Left ventricle myocardium superior (tissue), 1 donor: ENCODE data around the gene ANO9. TPM values are rescaled to one million over a fixed set of nuclear protein-coding genes. Genes with fewer than 3 reads are reported as not detected.

Experiments used
- ATAC-seq: fragments of 200-7000 bp; cut with Tn5 transposase; one replicate; pipeline ENCODE4 v1.9.1; 2020; ENCODE audit warnings: mild to moderate bottlenecking, moderate library complexity
- DNase-seq: peaks from one replicate; pipeline ENCODE4 v3.0.0-alpha.2; 2020
- intact Hi-C: fragments of 100-400 bp; cut with micrococcal nuclease; formaldehyde crosslinking; loops from one replicate; pipeline ENCODE4 v1.11.0; 2022
- total RNA-seq: library from RNA; stranded (reverse); fragmentation: NEBNext Ultra II Directional; extraction: Animal tissue kit (Norgen Biotek cat#: 25700); gene quantifications from one replicate; pipeline ENCODE4 v1.2.1, GENCODE V29; 2021
- donor health status: DM: no; HTN: yes; CAD: no; lungs with severe emphysema.

ANO9 gene
- total RNA-seq, 1 donor from 2014 or later = 1.3 TPM

- ATAC-seq (no peak), DNase-seq (peak; percentile 22)
- intact Hi-C loops = no loop called here
Observed at GRCh38 chr11:380095-380480, 61.7 kb downstream of the ANO9 start.

DNA sequence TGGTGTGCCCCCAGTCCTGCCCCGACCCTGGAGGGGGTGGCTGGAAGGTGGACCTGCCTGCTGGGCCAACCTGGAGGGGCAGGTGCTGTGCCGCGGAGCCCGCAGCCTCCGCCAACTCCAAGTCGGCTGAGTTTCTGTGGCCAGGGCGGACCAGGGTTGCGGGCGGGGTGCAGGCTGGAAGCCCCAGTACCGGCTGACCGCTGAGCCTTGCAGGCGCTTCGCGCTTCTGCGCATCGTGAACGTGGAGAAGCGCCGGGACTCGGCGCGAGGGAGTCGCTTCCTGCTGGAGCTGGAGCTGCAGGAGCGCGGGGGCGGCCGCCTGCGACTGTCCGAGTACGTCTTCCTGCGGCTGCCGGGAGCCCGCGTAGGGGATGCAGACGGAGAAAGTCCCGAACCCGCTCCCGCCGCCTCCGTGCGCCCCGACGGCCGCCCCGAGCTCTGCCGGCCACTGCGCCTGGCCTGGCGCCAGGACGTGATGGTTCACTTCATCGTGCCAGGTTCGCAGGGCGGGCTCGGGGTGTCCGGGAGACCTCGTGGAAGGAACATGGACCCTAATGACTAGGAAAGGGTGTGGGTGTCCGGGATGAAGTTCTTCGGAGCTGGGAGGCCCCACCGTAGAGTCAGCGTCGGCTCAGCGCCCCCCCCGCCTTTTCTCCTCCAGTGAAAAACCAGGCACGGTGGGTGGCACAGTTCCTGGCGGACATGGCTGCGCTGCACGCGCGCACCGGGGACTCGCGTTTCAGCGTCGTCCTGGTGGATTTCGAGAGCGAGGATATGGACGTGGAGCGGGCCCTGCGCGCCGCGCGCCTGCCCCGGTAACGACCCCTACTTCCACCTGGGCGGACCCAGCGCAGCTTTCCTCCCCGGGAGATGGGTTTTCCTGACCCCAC is 62.4 kb downstream of the ANO9 start:
- ATAC-seq (no peak), DNase-seq (peak; percentile 33)
- intact Hi-C loops = no loop called here

DNA sequence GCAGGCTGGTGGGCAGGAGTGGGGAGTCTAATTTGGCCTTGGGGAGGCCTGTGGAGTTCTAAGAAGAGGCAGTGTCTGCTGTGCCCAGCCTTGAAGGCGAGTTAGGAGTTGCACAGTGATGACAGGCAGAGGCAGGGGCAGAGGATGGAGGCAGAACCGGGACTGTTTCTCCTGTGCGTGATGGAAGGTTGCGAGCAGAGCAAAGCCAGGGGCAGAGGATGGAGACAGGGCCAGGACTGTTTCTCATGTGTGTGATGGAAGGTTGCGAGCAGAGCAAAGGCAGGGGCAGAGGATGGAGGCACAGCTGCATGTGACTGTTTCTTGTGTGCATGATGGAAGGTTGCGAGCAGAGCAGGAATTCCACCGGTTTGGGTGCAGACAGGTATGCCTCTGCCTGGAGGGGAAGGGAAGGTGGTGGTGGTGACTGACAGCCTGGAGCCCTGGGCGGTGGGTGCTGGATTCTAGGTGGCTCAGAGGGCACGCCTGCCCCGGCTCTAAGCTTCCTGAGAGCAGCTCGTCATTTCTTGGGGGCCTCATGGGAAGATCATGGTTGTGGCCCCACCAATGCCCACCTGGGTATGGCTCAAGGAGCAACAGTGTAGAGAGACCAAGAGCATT is 63.8 kb downstream of the ANO9 start:
- ATAC-seq (no peak), DNase-seq (no peak)
- intact Hi-C loops = no loop called here

GRCh38 chr11:377174-377865 is 64.5 kb downstream of the ANO9 start:
- intact Hi-C loops = no loop called here
- no peak for ATAC-seq
- peak; percentile 27 for DNase-seq

GRCh38 chr11:376531-377173 is 65.2 kb downstream of the ANO9 start:
- DNase-seq = peak; percentile 22
- no peak for ATAC-seq
- intact Hi-C loops = no loop called here

DNA sequence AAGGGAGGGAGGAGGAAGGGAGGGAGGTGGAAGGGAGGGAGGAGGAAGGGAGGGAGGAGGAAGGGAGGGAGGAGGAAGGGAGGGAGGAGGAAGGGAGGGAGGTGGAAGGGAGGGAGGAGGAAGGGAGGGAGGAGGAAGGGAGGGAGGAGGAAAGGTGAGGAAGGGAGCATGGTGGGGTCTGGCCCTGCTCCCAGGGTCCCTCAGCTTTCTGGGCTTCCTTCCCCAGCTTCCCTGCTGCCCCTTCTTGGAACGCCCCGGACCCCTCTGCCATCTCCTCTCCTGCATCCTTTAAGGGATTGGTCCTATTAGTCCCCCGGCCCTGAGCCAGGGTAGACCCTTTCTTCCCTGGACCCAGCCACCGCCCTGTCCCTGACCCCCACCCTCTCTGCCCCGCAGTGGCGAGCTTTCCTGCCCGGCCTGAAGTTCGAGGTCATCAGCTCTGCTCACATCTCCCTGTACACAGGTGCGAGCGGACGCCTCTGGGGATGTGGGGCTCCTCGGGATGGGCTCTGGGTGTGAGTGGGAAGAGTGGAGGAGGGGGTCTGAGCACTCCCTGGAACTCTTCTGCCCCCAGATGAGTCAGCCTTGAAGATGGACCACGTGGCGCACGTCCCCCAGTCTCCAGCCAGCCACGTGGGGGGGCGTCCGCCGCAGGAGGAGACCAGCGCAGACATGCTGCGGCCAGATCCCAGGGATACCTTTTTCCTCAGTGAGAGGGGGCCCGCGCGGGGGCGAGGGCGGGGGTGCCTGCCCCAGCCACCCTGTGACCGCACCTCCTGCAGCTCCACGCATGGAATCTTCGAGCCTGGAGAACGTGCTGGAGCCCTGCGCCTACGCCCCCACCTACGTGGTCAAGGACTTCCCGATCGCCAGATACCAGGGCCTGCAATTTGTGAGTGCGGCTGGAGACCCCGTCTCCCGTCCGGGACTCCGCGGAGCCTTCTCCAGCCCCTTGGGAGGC is 66.5 kb downstream of the ANO9 start:
- intact Hi-C loops = no loop called here
- no peak for DNase-seq
- no peak for ATAC-seq

- no peak for DNase-seq
- intact Hi-C loops = no loop called here
- no peak for ATAC-seq
Observed at GRCh38 chr11:373716-374551, 67.9 kb downstream of the ANO9 start.

DNA sequence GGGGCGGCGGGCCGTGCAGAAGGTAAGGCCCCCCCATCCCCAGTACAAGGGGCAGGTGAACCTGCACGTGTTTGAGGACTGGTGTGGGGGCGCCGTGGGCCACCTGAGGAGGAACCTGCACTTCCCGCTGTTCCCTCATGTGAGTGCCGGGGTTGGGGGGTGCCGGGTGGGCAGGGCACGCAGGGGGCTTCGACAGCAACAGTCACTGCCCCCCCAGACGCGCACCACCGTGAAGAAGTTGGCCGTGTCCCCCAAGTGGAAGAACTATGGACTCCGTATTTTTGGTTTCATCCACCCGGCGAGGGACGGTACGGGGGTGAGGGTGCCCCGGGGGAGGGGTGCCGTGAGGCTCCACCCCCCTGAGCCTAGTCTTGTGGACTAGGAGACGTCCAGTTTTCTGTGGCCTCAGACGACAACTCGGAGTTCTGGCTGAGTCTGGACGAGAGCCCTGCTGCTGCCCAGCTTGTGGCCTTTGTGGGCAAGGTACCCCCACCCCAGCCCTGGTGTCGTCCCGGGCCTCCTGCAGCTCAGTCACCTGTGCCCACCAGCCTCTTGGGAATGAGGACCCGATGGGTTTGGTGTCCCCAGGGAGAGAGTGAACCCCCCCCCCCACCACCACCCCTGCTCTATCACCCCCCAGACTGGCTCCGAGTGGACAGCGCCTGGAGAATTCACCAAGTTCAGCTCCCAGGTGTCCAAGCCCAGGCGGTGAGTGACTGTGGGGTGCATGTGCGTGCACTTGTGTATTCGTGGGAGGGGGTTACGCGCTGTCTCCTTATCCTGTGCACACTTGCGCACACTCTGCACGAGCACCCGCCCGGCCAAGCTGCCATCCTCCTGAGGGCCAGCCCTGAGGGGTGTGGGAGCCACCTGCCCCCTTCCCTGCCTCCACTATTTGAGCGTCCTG is 68.7 kb downstream of the ANO9 start:
- DNase-seq = no peak
- intact Hi-C loops = no loop called here
- ATAC-seq = no peak

DNA sequence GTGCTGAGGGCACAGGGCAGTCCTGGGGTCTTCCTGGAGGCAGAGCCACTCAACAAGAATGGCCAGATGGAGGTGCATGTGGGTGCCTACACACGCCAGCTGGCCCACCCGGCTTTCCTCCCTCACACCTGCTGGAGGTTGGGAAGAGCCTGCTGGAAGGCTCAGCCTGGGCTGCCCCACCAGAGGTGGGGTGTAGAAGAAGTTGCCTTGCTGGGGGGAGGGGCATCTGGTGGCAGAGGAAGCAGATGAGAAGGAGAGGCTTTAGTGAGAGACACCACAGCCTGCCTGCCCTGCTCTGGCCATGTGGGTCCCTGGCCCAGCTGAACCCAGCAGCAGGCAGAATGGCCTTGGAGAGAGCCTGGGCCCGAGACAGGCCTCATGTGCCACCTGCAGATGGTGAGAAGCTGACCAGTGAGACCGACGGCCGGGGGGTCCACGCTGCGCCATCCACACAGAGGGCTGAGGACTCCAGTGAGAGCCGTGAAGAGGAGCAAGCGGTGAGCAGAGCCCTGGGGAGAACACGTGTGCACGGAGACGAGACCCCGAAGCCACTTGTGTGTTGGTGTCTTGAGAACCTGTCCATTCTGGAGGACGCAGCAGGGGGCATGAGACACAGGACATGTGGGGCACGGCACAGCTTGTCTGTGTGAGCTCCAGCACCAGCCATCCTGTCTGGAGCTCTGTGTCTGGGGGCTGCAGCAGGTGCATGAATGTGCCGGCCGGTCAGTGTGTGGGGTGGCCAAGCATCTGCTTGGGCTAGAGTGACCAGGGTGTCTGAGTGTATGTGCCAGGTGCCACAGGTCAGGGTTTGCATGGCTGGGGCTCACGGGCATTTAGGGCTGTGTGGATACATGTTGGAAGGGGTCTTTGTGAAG is 69.9 kb downstream of the ANO9 start:
- ATAC-seq (no peak), DNase-seq (no peak)
- intact Hi-C loops = no loop called here

DNA sequence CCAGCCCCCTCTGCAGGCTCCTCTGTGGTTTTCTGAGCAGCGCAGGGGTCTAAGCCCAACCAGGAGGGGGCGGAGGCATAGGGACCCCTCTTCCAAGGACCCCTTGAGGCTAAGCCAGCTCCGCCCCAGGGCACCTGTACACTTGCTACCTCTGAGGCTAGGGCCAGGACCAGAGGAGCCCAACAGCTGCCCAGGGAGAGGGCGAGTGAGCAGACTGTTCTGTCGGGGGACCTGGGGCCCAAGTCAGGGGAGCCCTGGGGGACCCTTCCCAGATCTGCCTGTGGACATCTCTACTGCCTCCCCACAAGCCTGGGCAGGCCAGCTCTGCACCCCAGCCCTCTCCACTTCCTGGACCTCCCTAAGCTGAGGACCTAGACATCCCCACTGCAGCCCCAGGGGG is 70.8 kb downstream of the ANO9 start:
- DNase-seq = peak; percentile 23
- intact Hi-C loops = no loop called here
- no peak for ATAC-seq

GRCh38 chr11:370070-370941 is 71.5 kb downstream of the ANO9 start:
- ATAC-seq = no peak
- DNase-seq = peak; percentile 24
- intact Hi-C loops = no loop called here

DNA sequence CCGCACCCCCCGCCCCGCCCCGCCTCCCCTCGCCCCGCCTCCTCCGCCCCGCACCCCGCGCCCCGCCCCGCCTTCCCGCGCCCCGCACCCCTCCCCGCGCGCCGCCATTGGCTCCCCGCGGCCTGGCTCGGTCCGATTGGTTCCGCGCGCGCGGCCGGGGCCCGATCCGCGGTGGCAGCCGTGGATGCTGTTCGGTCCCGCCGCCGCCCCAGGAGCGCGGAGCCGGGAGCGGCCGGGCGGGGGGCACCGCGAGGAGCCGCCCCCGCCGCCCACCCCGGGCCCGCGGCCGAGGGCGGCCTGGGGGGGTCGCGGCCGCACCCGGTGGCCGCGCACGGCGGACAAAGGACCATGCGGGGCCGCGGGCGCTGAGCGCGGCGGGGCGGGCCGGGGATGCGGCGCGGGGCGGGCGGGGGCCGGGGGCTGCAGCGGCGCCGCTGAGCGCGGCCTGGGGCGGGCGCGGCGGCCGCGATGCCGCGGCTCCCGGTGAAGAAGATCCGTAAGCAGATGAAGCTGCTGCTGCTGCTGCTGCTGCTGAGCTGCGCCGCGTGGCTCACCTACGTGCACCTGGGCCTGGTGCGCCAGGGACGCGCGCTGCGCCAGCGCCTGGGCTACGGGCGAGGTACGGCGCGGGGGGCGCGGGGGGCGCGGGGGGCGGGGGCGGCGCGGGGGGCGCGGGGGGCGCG is 72.3 kb downstream of the ANO9 start, which contains the start of gene B4GALNT4:
TSS of gene B4GALNT4 (plus strand) at position 164 of the 683 bp plus-strand sequence. CDS start at position 469, 305 bp downstream.
- intact Hi-C loops = no loop called here
- DNase-seq (peak; percentile 16), ATAC-seq (peak; percentile 24)

GRCh38 chr11:368414-369335 is 73.1 kb downstream of the ANO9 start:
- peak; percentile 17 for ATAC-seq
- intact Hi-C loops = no loop called here
- no peak for DNase-seq
